H9 (cell line): ENCODE results near the gene PRSS1. TPM values are rescaled to one million over a fixed set of nuclear protein-coding genes. Genes with fewer than 3 reads are reported as not detected.

Source experiments
- DNase-seq: peaks from one replicate; pipeline ENCODE4 v3.0.0-alpha.2; 2017
- H2AFZ ChIP-seq: one replicate; pipeline ENCODE4 v1.6.1; 2013; ENCODE audit warnings: mild to moderate bottlenecking, low read length, control low read depth, moderate library complexity
- H2AK5ac ChIP-seq: 2 replicates; pipeline ENCODE4 v1.6.1; 2013; ENCODE audit warnings: low read length, control low read depth, mixed read lengths; ENCODE audit not compliant: insufficient read length
- H2BK120ac ChIP-seq: one replicate; pipeline ENCODE4 v1.6.1; 2013; ENCODE audit warnings: low read depth, mild to moderate bottlenecking, low read length, control low read depth, inconsistent platforms; ENCODE audit not compliant: poor library complexity, severe bottlenecking
- H2BK12ac ChIP-seq: 2 replicates; pipeline ENCODE4 v1.6.1; 2013; ENCODE audit warnings: low read length, control low read depth, mixed read lengths, low read depth; ENCODE audit not compliant: insufficient read length
- H2BK15ac ChIP-seq: 2 replicates; pipeline ENCODE4 v1.6.1; 2013; ENCODE audit warnings: low read depth, low read length, control low read depth
- H2BK20ac ChIP-seq: one replicate; pipeline ENCODE4 v1.6.1; 2013; ENCODE audit warnings: low read depth, mild to moderate bottlenecking, low read length, control low read depth, inconsistent platforms; ENCODE audit not compliant: poor library complexity, severe bottlenecking
- H2BK5ac ChIP-seq: 2 replicates; pipeline ENCODE4 v1.6.1; 2013; ENCODE audit warnings: low read length, control low read depth, mixed read lengths; ENCODE audit not compliant: insufficient read length
- H3K14ac ChIP-seq: 2 replicates; pipeline ENCODE4 v1.6.1; 2013; ENCODE audit warnings: low read length, control low read depth; ENCODE audit not compliant: insufficient read depth
- H3K18ac ChIP-seq: 2 replicates; pipeline ENCODE4 v1.6.1; 2013; ENCODE audit warnings: low read depth, mild to moderate bottlenecking, mixed read lengths, low read length, control low read depth; ENCODE audit not compliant: insufficient read length
- H3K23ac ChIP-seq: 2 replicates; pipeline ENCODE4 v1.6.1; 2013; ENCODE audit warnings: low read length, control low read depth, mixed read lengths, low read depth; ENCODE audit not compliant: insufficient read length
- H3K23me2 ChIP-seq: 2 replicates; pipeline ENCODE4 v1.6.1; 2013; ENCODE audit warnings: low read depth, mild to moderate bottlenecking, mixed read lengths, low read length, control low read depth; ENCODE audit not compliant: insufficient read length, poor library complexity, severe bottlenecking
- H3K27ac ChIP-seq: 2 replicates; pipeline ENCODE4 v1.5.1; 2013; ENCODE audit warnings: low read length, control low read depth, mixed read lengths, low read depth; ENCODE audit not compliant: insufficient read length
- H3K27me3 ChIP-seq: 2 replicates; pipeline ENCODE4 v1.6.1; 2013; ENCODE audit warnings: low read length, control low read depth, inconsistent platforms; ENCODE audit not compliant: insufficient read depth
- H3K4ac ChIP-seq: 2 replicates; pipeline ENCODE4 v1.6.1; 2013; ENCODE audit warnings: low read depth, mild to moderate bottlenecking, control low read depth, inconsistent platforms, low read length, moderate library complexity
- H3K4me1 ChIP-seq: 2 replicates; pipeline ENCODE4 v1.6.1; 2013; ENCODE audit warnings: low read length, control low read depth, inconsistent platforms; ENCODE audit not compliant: insufficient read depth
- H3K4me2 ChIP-seq: 2 replicates; pipeline ENCODE4 v1.6.1; 2013; ENCODE audit warnings: low read length, control low read depth, mixed read lengths; ENCODE audit not compliant: insufficient read length, insufficient read depth
- H3K56ac ChIP-seq: 2 replicates; pipeline ENCODE4 v1.6.1; 2013; ENCODE audit warnings: low read depth, mild to moderate bottlenecking, mixed read lengths, low read length, control low read depth; ENCODE audit not compliant: insufficient read length
- H3K79me1 ChIP-seq: 2 replicates; pipeline ENCODE4 v1.6.1; 2013; ENCODE audit warnings: low read depth, mild to moderate bottlenecking, moderate library complexity, low read length, control low read depth, inconsistent platforms; ENCODE audit not compliant: insufficient read depth, poor library complexity, severe bottlenecking
- H3K79me2 ChIP-seq: 2 replicates; pipeline ENCODE4 v1.6.1; 2013; ENCODE audit warnings: low read length, control low read depth, inconsistent platforms; ENCODE audit not compliant: insufficient read depth
- H3K9ac ChIP-seq: 2 replicates; pipeline ENCODE4 v1.6.1; 2013; ENCODE audit warnings: low read length, control low read depth, mixed read lengths; ENCODE audit not compliant: insufficient read length; ENCODE audit errors: extremely low read depth
- H3K9me3 ChIP-seq: one replicate; pipeline ENCODE4 v1.6.1; 2013; ENCODE audit warnings: low read depth, low read length, inconsistent platforms; ENCODE audit not compliant: control insufficient read depth
- H3T11ph ChIP-seq: one replicate; pipeline ENCODE4 v1.6.1; 2013; ENCODE audit warnings: mild to moderate bottlenecking, low read length, control low read depth, inconsistent platforms
- H4K20me1 ChIP-seq: one replicate; pipeline ENCODE4 v1.6.1; 2013; ENCODE audit not compliant: control insufficient read depth, insufficient read length, insufficient read depth
- H4K5ac ChIP-seq: 2 replicates; pipeline ENCODE4 v1.6.1; 2013; ENCODE audit warnings: low read depth, mild to moderate bottlenecking, mixed read lengths, low read length, control low read depth; ENCODE audit not compliant: insufficient read length
- H4K8ac ChIP-seq: replicated peaks from 2 replicates; pipeline ENCODE4 v1.6.1; 2013; ENCODE audit warnings: low read length, control low read depth, mixed read lengths, low read depth; ENCODE audit not compliant: insufficient read length
- H4K91ac ChIP-seq: 2 replicates; pipeline ENCODE4 v1.6.1; 2013; ENCODE audit warnings: low read depth, mild to moderate bottlenecking, moderate library complexity, mixed read lengths, low read length, control low read depth; ENCODE audit not compliant: insufficient read length
- H3K27ac Mint-ChIP-seq, 3 experiments: 2 replicates in 2 of 3; 3 replicates in 1 of 3; pipeline ENCODE4 v1.8.0; 2020 to 2021; ENCODE audit warnings: mixed read lengths in 3 of 3, mild to moderate bottlenecking in 1 of 3, moderate library complexity in 1 of 3
- H3K27me3 Mint-ChIP-seq: 2 replicates; pipeline ENCODE4 v1.8.0; 2021; ENCODE audit warnings: low read depth, mild to moderate bottlenecking, moderate library complexity, mixed read lengths
- H3K36me3 Mint-ChIP-seq, 3 experiments: 2 replicates in 2 of 3; 3 replicates in 1 of 3; pipeline ENCODE4 v1.8.0; 2020 to 2021; ENCODE audit warnings: low read depth in 3 of 3, mixed read lengths in 3 of 3; ENCODE audit not compliant: insufficient read depth in 1 of 3
- H3K4me1 Mint-ChIP-seq, 2 experiments: 2 replicates each; pipeline ENCODE4 v1.8.0; 2020; ENCODE audit warnings: mixed read lengths in 2 of 2
- H3K4me3 Mint-ChIP-seq, 2 experiments: 2 replicates in 1 of 2; 3 replicates in 1 of 2; pipeline ENCODE4 v1.8.0; 2020 to 2021; ENCODE audit warnings: mild to moderate bottlenecking in 2 of 2, mixed read lengths in 2 of 2, moderate library complexity in 1 of 2
- H3K9me3 Mint-ChIP-seq, 2 experiments: 2 replicates in 1 of 2; 3 replicates in 1 of 2; pipeline ENCODE4 v1.8.0; 2020; ENCODE audit warnings: mild to moderate bottlenecking in 2 of 2, mixed read lengths in 2 of 2, moderate library complexity in 1 of 2
- WGBS: extraction: QIAGEN DNeasy Blood & Tissue Kit; methylation state at CpG from one replicate; pipeline ENCODE4 v1.1.7; 2013; ENCODE audit warnings: missing lambda C conversion rate, low lambda C conversion rate, mixed read lengths; ENCODE audit not compliant: insufficient read length; ENCODE audit errors: extremely low coverage; 5-methylcytosine and 5-hydroxymethylcytosine counted together
- total RNA-seq: library from RNA; stranded (reverse); gene quantifications from 2 replicates; pipeline ENCODE4 v1.2.1, GENCODE V29; 2021
- TF ChIP-seq, protein P1 (sequence below): fragments of 200-600 bp; sonication (generic); conservative IDR thresholded peaks from 3 replicates; pipeline ENCODE4 v1.8.0; 2021; ENCODE audit warnings: antibody characterized with exemption, mild to moderate bottlenecking

The PRSS1 gene
- total RNA-seq, 1 experiment from 2014 or later: not detected

DNA sequence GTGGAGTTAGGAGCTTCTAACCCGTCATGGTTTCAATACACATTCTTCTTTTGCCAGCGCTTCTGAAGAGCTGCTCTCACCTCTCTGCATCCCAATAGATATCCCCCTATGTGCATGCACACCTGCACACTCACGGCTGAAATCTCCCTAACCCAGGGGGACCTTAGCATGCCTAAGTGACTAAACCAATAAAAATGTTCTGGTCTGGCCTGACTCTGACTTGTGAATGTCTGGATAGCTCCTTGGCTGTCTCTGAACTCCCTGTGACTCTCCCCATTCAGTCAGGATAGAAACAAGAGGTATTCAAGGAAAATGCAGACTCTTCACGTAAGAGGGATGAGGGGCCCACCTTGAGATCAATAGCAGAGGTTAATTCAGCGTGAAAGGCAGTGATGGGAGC lies 43.9 kb downstream of the PRSS1 start:
- no peak overlapping the region for H3T11ph ChIP-seq
- H3K4me2 ChIP-seq: no peak overlapping the region
- no peak overlapping the region for H3K9ac ChIP-seq
- TF ChIP-seq, protein P1, sequence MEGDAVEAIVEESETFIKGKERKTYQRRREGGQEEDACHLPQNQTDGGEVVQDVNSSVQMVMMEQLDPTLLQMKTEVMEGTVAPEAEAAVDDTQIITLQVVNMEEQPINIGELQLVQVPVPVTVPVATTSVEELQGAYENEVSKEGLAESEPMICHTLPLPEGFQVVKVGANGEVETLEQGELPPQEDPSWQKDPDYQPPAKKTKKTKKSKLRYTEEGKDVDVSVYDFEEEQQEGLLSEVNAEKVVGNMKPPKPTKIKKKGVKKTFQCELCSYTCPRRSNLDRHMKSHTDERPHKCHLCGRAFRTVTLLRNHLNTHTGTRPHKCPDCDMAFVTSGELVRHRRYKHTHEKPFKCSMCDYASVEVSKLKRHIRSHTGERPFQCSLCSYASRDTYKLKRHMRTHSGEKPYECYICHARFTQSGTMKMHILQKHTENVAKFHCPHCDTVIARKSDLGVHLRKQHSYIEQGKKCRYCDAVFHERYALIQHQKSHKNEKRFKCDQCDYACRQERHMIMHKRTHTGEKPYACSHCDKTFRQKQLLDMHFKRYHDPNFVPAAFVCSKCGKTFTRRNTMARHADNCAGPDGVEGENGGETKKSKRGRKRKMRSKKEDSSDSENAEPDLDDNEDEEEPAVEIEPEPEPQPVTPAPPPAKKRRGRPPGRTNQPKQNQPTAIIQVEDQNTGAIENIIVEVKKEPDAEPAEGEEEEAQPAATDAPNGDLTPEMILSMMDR: no peak
- H2BK20ac ChIP-seq: no peak overlapping the region
- H2BK5ac ChIP-seq: no peak overlapping the region
- no peak overlapping the region for H2AK5ac ChIP-seq
- H3K14ac ChIP-seq: no peak overlapping the region
- H3K27me3 ChIP-seq: peaks cover 11% of the 10 kb centered on the region; the same call in 1 of the 2 replicates
- H2BK12ac ChIP-seq: no peak overlapping the region
- no peak overlapping the region for H3K27ac Mint-ChIP-seq
- peaks cover 15% of the 10 kb centered on the region for H3K23me2 ChIP-seq
- no peak overlapping the region for H3K23ac ChIP-seq
- H3K79me2 ChIP-seq: no peaks in the 10 kb centered on the region
- H2BK120ac ChIP-seq: no peak overlapping the region
- H2BK15ac ChIP-seq: no peak overlapping the region
- H3K9me3 ChIP-seq: no peaks in the 10 kb centered on the region
- no peak overlapping the region for H2AFZ ChIP-seq
- H3K56ac ChIP-seq: no peak overlapping the region
- H4K91ac ChIP-seq: no peak overlapping the region
- no peak overlapping the region for H3K4ac ChIP-seq
- H3K27ac ChIP-seq: no peak overlapping the region
- H4K5ac ChIP-seq: no peak overlapping the region
- WGBS: no CpG with 5 or more reads among the region's 5 CpGs
- DNase-seq: no peak
- H3K18ac ChIP-seq: no peak overlapping the region
- H3K4me1 ChIP-seq: peaks cover 12% of the 10 kb centered on the region; the same call in 1 of the 2 replicates
- H3K79me1 ChIP-seq: no peaks in the 10 kb centered on the region
- no peak overlapping the region for H4K8ac ChIP-seq
- H3K27me3 Mint-ChIP-seq: peaks cover 61% of the 10 kb centered on the region
- no peaks in the 10 kb centered on the region for H3K9me3 Mint-ChIP-seq
- no peaks in the 10 kb centered on the region; a peak in 1 of 7 replicates for H3K36me3 Mint-ChIP-seq
- peaks cover 34 to 40% of the 10 kb centered on the region in 2 experiments for H3K4me1 Mint-ChIP-seq
- no peaks in the 10 kb centered on the region for H4K20me1 ChIP-seq
- no peak overlapping the region for H3K4me3 Mint-ChIP-seq
